Tibial nerve (tissue), 4 donors: Measurements from ENCODE around the gene TRIM65. TPM values are rescaled to one million over a fixed set of nuclear protein-coding genes. Genes with fewer than 3 reads are reported as not detected.

Source experiments
- DNase-seq, 2 donors: peaks; one replicate each; pipeline ENCODE4 v3.0.0-alpha.2; 2019; ENCODE audit warnings: low spot score in 2 of 2
- H3K27ac ChIP-seq, 4 donors: fragments of 200-600 bp; sonication (generic) in 3 of 4; one replicate each; pipeline ENCODE4 v1.5.1; 2017 to 2019; ENCODE audit warnings: mild to moderate bottlenecking in 1 of 4
- H3K27me3 ChIP-seq, 2 donors: fragments of 200-600 bp; sonication (generic) in 1 of 2; one replicate each; pipeline versions ENCODE4 v1.5.1 to v1.6.0; 2017 to 2019
- H3K36me3 ChIP-seq, 3 donors: fragments of 200-600 bp; sonication (generic); one replicate each; pipeline ENCODE4 v1.5.1; 2018 to 2019
- H3K4me1 ChIP-seq, 4 donors: fragments of 200-600 bp; sonication (generic) in 3 of 4; one replicate each; pipeline ENCODE4 v1.5.1; 2017 to 2019
- H3K4me3 ChIP-seq, 4 donors: fragments of 200-600 bp; sonication (generic) in 3 of 4; one replicate each; pipeline ENCODE4 v1.5.1; 2017 to 2019; ENCODE audit warnings: mild to moderate bottlenecking in 1 of 4, moderate library complexity in 1 of 4
- H3K9me3 ChIP-seq, 4 donors: fragments of 200-600 bp; sonication (generic) in 3 of 4; one replicate each; pipeline ENCODE4 v1.5.1; 2017 to 2019
- EP300 ChIP-seq, 2 donors: sonication (generic); formaldehyde crosslinking; IDR thresholded peaks; one replicate each; pipeline ENCODE4 v1.6.1; 2017; ENCODE audit warnings: antibody characterized with exemption in 2 of 2, mild to moderate bottlenecking in 1 of 2
- POLR2A ChIP-seq, 2 donors: fragments of 450-650 bp; IDR thresholded peaks; one replicate each; pipeline ENCODE4 v1.6.1; 2017; ENCODE audit warnings: antibody characterized with exemption in 2 of 2, mild to moderate bottlenecking in 2 of 2, moderate library complexity in 2 of 2
- WGBS, 2 donors: methylation state at CpG; one replicate each; pipeline ENCODE4 v1.1.5; 2018; 5-methylcytosine and 5-hydroxymethylcytosine counted together
- total RNA-seq, 4 donors: library from RNA; depleted of rRNA; stranded (reverse); fragments of >200 nt; gene quantifications; one replicate each; pipeline ENCODE4 v1.1.0, GENCODE V29; 2016
- TF ChIP-seq, protein P1 (sequence below), 5 experiments: fragments of 200-600 bp in 3 of 5; fragments of 450-650 bp in 2 of 5; sonication (generic) in 3 of 5; IDR thresholded peaks; one replicate each; pipeline ENCODE4 v1.5.1; 2016 to 2019; ENCODE audit warnings: antibody characterized with exemption in 5 of 5, mild to moderate bottlenecking in 3 of 5, moderate library complexity in 2 of 5

The TRIM65 gene
- total RNA-seq, 4 donors from 2014 or later = 40.2 to 68.1 (median 41.5) TPM

GRCh38 chr17:75856062-75856756, 40.5 kb downstream of the TRIM65 start:
- TF ChIP-seq, protein P1, sequence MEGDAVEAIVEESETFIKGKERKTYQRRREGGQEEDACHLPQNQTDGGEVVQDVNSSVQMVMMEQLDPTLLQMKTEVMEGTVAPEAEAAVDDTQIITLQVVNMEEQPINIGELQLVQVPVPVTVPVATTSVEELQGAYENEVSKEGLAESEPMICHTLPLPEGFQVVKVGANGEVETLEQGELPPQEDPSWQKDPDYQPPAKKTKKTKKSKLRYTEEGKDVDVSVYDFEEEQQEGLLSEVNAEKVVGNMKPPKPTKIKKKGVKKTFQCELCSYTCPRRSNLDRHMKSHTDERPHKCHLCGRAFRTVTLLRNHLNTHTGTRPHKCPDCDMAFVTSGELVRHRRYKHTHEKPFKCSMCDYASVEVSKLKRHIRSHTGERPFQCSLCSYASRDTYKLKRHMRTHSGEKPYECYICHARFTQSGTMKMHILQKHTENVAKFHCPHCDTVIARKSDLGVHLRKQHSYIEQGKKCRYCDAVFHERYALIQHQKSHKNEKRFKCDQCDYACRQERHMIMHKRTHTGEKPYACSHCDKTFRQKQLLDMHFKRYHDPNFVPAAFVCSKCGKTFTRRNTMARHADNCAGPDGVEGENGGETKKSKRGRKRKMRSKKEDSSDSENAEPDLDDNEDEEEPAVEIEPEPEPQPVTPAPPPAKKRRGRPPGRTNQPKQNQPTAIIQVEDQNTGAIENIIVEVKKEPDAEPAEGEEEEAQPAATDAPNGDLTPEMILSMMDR (IDR thresholded peaks at IDR 0.05) = no peak
- no peak for TF ChIP-seq POLR2A (IDR thresholded peaks at IDR 0.05)
- TF ChIP-seq EP300 (IDR thresholded peaks at IDR 0.05) = no peak
- WGBS, 2 donors = 0 to 3% methylated on average over 13 to 14 of the region's 24 CpGs

GRCh38 chr17:75855310-75856061, 41.3 kb downstream of the TRIM65 start, which contains the start of gene WBP2:
TSS of gene WBP2 (minus strand) at chr17:75855335. CDS start at chr17:75855297, 38 bp downstream.
- Histone ChIP-seq H3K9me3 (no peaks in the 10 kb centered on the region), H3K4me1 (peaks cover 0 to 55% (median 17%) of the 10 kb centered on the region in 4 donors), H3K27ac (peak within 1 kb of the TSS; percentile 96 to 100 (median 99)), H3K27me3 (no peaks in the 10 kb centered on the region), H3K4me3 (peak within 1 kb of the TSS; percentile 69 to 99 (median 90)), H3K36me3 (peaks cover 0 to 23% (median 10%) of the 10 kb centered on the region in 3 donors)
- 0 to 1% methylated on average over 26 to 37 of the region's 58 CpGs for WGBS, 2 donors
- peak; percentile 98 to 99 for DNase-seq
- TF ChIP-seq EP300 (IDR thresholded peaks at IDR 0.05) (peak; percentile 96 to 100), POLR2A (IDR thresholded peaks at IDR 0.05) (peak; percentile 99 to 100)
- TF ChIP-seq, protein P1 (IDR thresholded peaks at IDR 0.05) = peak; percentile 47 to 81 (median 66)

More at GRCh38 chr17:75856062-75856756, 40.5 kb downstream of the TRIM65 start:
- peak; percentile 26 to 45 for DNase-seq
- peaks cover 0 to 48% (median 17%) of the 10 kb centered on the region in 4 donors for H3K4me1 ChIP-seq
- H3K36me3 ChIP-seq = peaks cover 0 to 16% (median 3%) of the 10 kb centered on the region in 3 donors
- no peaks in the 10 kb centered on the region for H3K9me3 ChIP-seq
- no peaks in the 10 kb centered on the region for H3K27me3 ChIP-seq
- peak overlapping the region; percentile 69 to 99 (median 90) for H3K4me3 ChIP-seq
- peak overlapping the region; percentile 96 to 100 (median 99) for H3K27ac ChIP-seq

GRCh38 chr17:75854881-75855309, 41.9 kb downstream of the TRIM65 start:
- Histone ChIP-seq H3K27me3 (no peaks in the 10 kb centered on the region), H3K27ac (peak overlapping the region; percentile 91 to 99 (median 98)), H3K9me3 (no peaks in the 10 kb centered on the region), H3K4me3 (peak overlapping the region; percentile 59 to 99 (median 81)), H3K4me1 (peaks cover 0 to 60% (median 17%) of the 10 kb centered on the region in 4 donors), H3K36me3 (peaks cover 0 to 29% (median 16%) of the 10 kb centered on the region in 3 donors)
- WGBS, 2 donors = 0% methylated on average over 15 to 19 of the region's 19 CpGs
- DNase-seq = peak in 1 of 2 donors; percentile 37
- TF ChIP-seq, protein P1 (IDR thresholded peaks at IDR 0.05) = no peak
- TF ChIP-seq EP300 (IDR thresholded peaks at IDR 0.05) (no peak), POLR2A (IDR thresholded peaks at IDR 0.05) (peak in 1 of 2 donors; percentile 71)

- TF ChIP-seq EP300 (IDR thresholded peaks at IDR 0.05) (peak in 1 of 2 donors; percentile 62), POLR2A (IDR thresholded peaks at IDR 0.05) (peak; percentile 32 to 37)
- TF ChIP-seq, protein P1 (IDR thresholded peaks at IDR 0.05) = peak in 1 of 5 experiments; percentile 6
- Histone ChIP-seq H3K36me3 (peaks cover 0 to 35% (median 23%) of the 10 kb centered on the region in 3 donors), H3K4me1 (peaks cover 0 to 67% (median 17%) of the 10 kb centered on the region in 4 donors), H3K27me3 (no peaks in the 10 kb centered on the region), H3K4me3 (peak overlapping the region; percentile 59 to 99 (median 81)), H3K27ac (peak overlapping the region; percentile 91 to 99 (median 98)), H3K9me3 (no peaks in the 10 kb centered on the region)
- 24% methylated on average over 7 of the region's 7 CpGs for WGBS, 2 donors
- DNase-seq = peak in 1 of 2 donors; percentile 42
These were observed 42.5 kb downstream of the TRIM65 start for GRCh38 chr17:75854101-75854748.
